Osteocyte (in vitro differentiated cells): ENCODE results near the gene HEYL. TPM values are rescaled to one million over a fixed set of nuclear protein-coding genes. Genes with fewer than 3 reads are reported as not detected.

Source experiments
- DNase-seq: peaks from one replicate; pipeline ENCODE4 v3.0.0; 2021; ENCODE audit warnings: mixed read lengths; ENCODE audit not compliant: unreplicated experiment; ENCODE audit errors: extremely low spot score
- H3K27ac Mint-ChIP-seq: one replicate; pipeline ENCODE4 v1.8.0; 2021; ENCODE audit warnings: mild to moderate bottlenecking, mixed read lengths; ENCODE audit not compliant: unreplicated experiment
- H3K27me3 Mint-ChIP-seq: one replicate; pipeline ENCODE4 v1.8.0; 2021; ENCODE audit warnings: mixed read lengths; ENCODE audit not compliant: unreplicated experiment
- H3K36me3 Mint-ChIP-seq: one replicate; pipeline ENCODE4 v1.8.0; 2021; ENCODE audit warnings: mixed read lengths; ENCODE audit not compliant: unreplicated experiment
- H3K4me1 Mint-ChIP-seq: one replicate; pipeline ENCODE4 v1.8.0; 2021; ENCODE audit warnings: mixed read lengths; ENCODE audit not compliant: unreplicated experiment
- H3K4me3 Mint-ChIP-seq: one replicate; pipeline ENCODE4 v1.8.0; 2021; ENCODE audit warnings: mild to moderate bottlenecking, moderate library complexity, mixed read lengths; ENCODE audit not compliant: unreplicated experiment
- H3K9me3 Mint-ChIP-seq: one replicate; pipeline ENCODE4 v1.8.0; 2021; ENCODE audit warnings: mixed read lengths; ENCODE audit not compliant: unreplicated experiment
- CTCF ChIP-seq: fragments of 200-600 bp; sonication (generic); IDR thresholded peaks from 2 replicates; pipeline ENCODE4 v1.5.0; 2021; ENCODE audit warnings: antibody characterized with exemption, mild to moderate bottlenecking, moderate library complexity
- total RNA-seq: library from RNA; stranded (reverse); gene quantifications from 2 replicates; pipeline ENCODE4 v1.2.1, GENCODE V29; 2021

HEYL gene
- total RNA-seq, 1 donor from 2014 or later: 1.4 TPM

GRCh38 chr1:39596163-39596562 is 43.3 kb downstream of the HEYL start:
- no peaks in the 10 kb centered on the region for H3K9me3 Mint-ChIP-seq
- no peaks in the 10 kb centered on the region for H3K4me1 Mint-ChIP-seq
- H3K27ac Mint-ChIP-seq: no peak overlapping the region
- H3K27me3 Mint-ChIP-seq: peaks cover 36% of the 10 kb centered on the region
- no peak for TF ChIP-seq CTCF
- H3K4me3 Mint-ChIP-seq: no peak overlapping the region
- no peak for DNase-seq
- H3K36me3 Mint-ChIP-seq: no peaks in the 10 kb centered on the region

- TF ChIP-seq CTCF: no peak
- Mint-ChIP-seq H3K4me1 (no peaks in the 10 kb centered on the region), H3K9me3 (no peaks in the 10 kb centered on the region), H3K27me3 (peaks cover 28% of the 10 kb centered on the region), H3K36me3 (no peaks in the 10 kb centered on the region), H3K4me3 (no peak overlapping the region), H3K27ac (no peak overlapping the region)
- DNase-seq: no peak
Measured at GRCh38 chr1:39593386-39593785, 46.1 kb downstream of the HEYL start.

GRCh38 chr1:39592069-39592468 is 47.4 kb downstream of the HEYL start:
- DNase-seq: no peak
- no peaks in the 10 kb centered on the region for H3K9me3 Mint-ChIP-seq
- H3K27ac Mint-ChIP-seq: no peak overlapping the region
- no peaks in the 10 kb centered on the region for H3K4me1 Mint-ChIP-seq
- TF ChIP-seq CTCF: no peak
- H3K4me3 Mint-ChIP-seq: no peak overlapping the region
- no peaks in the 10 kb centered on the region for H3K36me3 Mint-ChIP-seq
- peaks cover 25% of the 10 kb centered on the region for H3K27me3 Mint-ChIP-seq

- H3K4me1 Mint-ChIP-seq: no peaks in the 10 kb centered on the region
- TF ChIP-seq CTCF: no peak
- H3K9me3 Mint-ChIP-seq: no peaks in the 10 kb centered on the region
- DNase-seq: no peak
- H3K4me3 Mint-ChIP-seq: no peak overlapping the region
- no peaks in the 10 kb centered on the region for H3K36me3 Mint-ChIP-seq
- H3K27ac Mint-ChIP-seq: no peak overlapping the region
- peaks cover 17% of the 10 kb centered on the region for H3K27me3 Mint-ChIP-seq
Measured at GRCh38 chr1:39590546-39590945, 48.9 kb downstream of the HEYL start.

- Mint-ChIP-seq H3K4me3 (no peak overlapping the region), H3K27me3 (peaks cover 11% of the 10 kb centered on the region), H3K27ac (no peak overlapping the region), H3K9me3 (no peaks in the 10 kb centered on the region), H3K4me1 (no peaks in the 10 kb centered on the region), H3K36me3 (no peaks in the 10 kb centered on the region)
- TF ChIP-seq CTCF: no peak
- DNase-seq: no peak
Measured at GRCh38 chr1:39585933-39586332, 53.5 kb downstream of the HEYL start.
